HG03457 (cell line): ENCODE measurements around the gene ESR1.
"Not testable (repeated sequence)": the region's sequence is repeated elsewhere in the genome, so short reads cannot be mapped to it uniquely, and the experiment has no call there.

ENCODE experiments used
- ATAC-seq: cut with Tn5 transposase; IDR thresholded peaks from one replicate; pipeline ENCODE4 v1.9.1; 2021; ENCODE audit warnings: moderate number of reproducible peaks; ENCODE audit not compliant: unreplicated experiment

ESR1 gene

DNA sequence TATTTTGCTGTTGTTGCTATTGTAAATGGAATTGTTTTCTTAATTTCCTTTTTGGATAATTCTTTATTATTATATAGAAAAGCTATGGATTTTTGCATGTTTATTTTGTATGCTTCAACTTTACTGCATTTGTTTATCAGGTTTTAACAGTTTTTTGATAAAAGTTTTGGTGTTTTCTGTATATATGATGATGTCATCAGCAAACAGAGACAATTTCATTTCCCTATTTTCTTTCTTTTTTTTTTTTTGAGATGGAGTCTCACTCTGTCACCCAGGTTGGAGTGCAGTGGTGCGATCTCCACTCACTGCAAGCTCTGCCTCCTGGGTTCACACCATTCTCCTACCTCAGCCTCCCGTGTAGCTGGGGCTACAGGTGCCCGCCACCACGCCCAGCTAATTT, 156.9 kb downstream of the ESR1 start:
- ATAC-seq = not testable (repeated sequence)

DNA sequence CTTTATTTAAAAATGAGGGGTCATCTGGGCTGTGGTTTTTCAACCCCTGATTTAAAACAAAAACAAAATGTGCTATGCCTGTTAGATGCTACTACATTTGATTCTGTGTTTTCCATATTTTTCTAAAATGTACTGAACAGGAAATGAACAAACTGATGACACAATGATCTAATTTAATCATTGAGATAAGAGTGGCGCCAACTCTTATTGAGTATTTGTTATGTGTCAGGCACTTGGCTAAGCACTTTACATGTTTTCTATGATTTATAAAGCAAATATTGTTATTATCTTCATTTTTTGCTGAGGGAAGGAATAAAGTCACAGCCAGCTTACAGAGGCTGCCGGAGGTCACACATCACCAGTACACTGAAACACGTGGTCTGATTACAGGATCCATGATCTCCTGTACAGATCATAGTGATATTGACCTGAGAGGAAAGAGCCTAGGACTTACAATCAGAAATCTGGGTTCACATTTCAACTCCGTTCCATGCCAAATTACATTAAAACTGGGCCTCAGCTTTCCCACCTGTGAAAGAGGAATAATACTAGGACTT, 166.7 kb downstream of the ESR1 start:
- no peak for ATAC-seq

DNA sequence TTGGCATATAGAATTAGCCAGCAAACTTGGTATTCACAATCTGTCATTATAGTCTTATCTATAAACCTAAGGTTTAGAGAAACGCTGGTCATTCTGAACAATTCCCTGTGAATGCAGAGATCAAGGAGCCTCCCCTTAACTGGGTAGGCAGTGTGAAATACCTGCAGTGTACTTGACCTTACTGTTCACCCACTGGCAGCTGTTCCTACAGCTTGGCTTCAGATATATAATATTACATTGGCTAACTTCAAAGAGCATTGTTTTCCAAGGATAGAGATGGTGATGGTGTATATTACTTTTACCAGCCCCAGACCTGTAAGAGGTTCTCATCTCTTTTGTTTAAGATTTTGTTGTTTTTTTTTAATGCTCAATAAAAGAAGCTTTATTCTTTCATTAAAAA, 168.3 kb downstream of the ESR1 start:
- no peak for ATAC-seq

DNA sequence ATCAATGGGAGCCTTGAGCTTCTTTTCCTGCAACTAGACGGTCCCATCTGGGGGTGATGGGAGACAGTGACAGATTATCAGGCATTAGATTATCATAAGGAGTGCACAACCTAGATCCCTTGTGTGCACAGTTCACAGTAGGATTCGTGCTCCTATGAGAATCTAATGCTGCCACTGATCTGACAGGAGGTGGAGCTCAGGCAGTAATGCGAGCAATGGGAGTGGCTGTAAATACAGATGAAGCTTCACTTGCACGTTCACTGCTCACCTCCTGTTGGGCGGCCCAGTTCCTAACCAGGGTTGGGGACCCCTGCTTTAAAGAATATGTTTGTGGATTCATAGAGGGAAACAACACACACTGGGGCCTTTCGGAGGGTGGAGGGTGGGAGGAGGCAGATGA, 180.7 kb downstream of the ESR1 start:
- ATAC-seq = not testable (repeated sequence)

DNA sequence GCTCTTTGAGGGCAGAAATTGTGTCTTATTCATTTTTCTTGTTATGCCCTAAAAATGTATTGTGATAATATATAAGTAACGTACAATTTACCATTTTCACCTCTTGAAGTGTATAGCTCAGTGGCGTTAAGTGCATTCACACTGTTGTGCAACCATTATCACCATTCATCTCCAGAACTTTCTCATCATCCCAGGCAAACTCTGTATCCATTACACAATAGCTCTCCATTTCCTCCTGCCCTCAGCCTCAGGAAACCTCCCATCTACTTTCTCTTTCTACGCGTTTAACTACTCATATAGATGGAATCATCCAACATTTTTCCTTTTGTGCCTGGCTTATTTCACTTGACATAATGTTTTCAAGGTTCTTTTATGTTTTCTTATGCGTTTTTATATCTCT, 184.6 kb downstream of the ESR1 start:
- ATAC-seq = no peak

DNA sequence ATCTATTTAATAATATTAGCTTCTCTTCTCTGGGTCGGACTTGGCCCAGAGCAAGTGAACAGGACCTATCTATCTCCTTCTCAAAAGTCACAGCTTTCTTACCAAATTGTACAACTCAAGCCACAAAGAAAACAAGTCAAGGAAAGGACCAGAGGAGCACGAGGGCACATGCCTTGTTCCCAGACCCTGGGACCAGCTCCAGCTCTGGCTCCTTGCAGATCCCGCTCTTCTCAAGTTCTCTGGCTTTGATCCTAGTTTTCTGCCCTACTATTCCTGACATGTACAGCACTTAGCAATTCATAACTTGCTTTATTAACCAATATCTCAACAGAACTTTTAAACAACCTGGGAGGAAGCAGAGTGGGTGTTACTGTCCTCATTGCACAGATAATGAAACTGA, 185.9 kb downstream of the ESR1 start:
- no peak for ATAC-seq

DNA sequence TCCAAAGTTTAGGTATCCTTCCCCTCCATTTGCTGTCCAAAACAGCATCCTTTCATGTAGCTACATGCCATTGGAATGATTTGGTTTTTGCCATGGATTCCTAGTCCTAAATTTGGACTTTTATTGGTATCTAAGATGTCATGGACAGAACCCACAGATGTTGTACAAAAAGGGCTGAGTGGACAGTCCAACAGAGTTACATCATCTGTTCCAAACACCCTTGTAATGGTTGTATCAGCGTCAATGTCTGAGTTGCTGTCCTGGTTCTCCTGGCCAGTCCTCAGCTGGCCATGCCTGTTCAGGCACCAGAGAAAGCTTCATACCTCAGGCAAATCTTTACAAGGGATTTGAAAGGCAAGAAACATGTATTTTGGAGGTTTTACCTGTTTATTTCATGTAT, 191.3 kb downstream of the ESR1 start:
- no peak for ATAC-seq

DNA sequence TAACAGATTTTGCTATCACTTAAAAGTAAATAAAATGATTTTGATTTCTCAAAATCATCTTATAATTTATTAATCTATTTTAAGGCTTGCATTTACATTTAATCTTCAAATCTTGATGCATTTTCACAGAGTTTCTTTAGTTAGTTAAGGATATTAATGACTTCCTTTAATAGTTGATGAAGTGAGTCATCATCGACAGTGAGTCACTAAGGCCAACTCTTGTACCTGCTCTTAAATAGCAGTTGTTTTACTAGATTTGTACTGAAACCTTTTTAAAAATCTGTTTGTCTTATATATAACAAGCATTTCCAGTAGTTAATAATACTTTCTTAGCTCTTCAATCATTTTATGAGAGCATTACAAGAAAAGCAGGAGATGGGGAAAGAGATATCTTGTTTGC, 191.7 kb downstream of the ESR1 start:
- ATAC-seq = no peak

DNA sequence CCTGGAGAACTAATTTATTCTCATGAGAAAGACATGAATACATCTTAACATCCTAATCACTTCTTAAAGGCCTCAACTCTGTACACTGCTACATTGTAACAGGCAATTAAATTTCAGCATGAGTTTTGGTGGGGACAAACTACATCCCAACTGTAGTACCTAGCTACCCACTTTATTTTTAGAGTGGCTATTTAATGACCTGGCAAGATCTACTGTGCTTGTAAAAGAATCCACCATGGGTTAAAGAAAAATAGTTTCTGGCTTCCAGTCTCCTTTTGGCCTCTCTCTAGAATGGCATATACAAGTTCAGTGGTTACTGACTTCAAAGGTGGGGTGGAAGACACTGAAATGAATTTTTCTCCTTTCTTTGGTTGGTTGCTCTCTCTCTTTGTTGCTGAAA, 193.9 kb downstream of the ESR1 start:
- no peak for ATAC-seq

DNA sequence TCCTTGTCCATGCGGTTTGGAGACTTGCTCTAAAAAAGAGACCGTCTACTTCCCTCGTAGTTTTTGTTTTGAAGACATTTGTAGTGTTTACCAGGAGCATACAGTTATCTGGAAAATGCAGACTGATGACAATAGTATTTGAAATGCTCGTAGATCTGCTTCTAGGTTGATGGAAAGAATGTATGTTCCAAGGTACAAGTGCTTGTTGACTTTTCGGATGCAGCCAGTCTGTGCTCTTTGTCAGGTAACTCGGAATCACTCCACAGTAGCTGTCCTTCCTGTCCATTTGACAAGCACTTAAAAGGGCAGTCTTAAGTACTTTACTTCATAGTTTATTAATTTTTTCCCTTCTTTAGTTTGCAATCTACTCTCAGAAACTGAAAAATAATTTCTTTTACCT, 194.8 kb downstream of the ESR1 start:
- ATAC-seq = no peak

DNA sequence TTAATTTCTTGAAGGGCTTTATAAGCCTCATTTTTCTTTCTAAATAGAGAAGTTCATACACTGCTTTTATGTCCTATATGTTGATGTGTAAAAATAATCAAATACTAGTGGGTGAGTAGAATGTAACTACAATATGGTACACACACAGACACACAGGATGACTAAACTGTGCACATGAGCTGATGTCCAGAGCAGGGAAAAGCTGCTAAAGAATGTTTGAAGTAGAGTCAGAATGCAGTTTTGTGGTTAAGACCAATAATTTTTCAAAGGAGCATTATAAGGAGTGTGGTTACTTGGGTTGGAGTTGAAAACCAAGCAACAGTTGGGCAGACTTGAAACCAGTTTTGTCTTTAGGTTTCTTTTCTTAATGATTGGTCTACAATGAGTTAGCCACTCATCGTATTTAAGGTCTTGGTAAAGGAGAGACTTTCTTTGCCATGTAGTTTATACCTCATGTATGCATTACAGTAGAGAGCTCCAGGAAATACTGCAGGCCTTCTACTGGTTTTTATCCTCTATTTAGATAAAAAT, 196.6 kb downstream of the ESR1 start:
- no peak for ATAC-seq

DNA sequence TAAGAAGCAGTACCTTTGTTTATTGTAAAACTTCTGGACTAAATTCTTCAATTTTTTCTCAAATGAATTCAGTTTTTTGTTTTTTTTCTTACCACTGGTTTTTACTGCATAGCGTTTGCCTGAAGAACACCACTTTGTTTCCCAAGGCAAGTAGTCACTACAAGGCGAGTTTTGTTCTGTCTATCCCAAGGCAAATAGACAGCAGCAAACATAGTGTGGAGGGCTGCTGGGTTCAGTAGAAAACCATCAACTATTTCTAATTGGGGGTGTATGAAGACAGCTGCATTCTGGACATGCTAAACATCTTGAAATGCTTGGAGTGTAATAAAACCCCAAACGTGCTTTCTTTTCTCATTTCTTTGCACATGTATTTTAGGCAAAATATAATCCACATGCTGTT, 197.4 kb downstream of the ESR1 start:
- no peak for ATAC-seq

DNA sequence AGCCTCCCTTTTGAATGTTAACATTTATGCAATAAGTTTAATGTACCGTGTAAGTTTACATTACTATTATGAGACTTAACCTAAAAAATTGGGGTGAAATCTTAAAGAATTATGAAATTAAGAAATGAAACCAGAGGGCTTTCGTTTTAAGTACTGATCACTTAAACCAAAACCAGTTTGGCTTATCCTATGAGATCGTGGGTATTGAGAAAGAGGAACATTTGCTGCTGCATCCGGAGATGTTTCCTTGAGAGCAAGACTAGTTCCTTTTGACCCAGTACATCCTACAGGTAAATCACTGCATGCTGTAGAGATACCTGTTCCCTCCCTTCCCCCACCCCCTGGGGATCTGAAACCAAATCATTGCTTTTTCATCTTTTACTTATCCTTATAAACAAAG, 201.3 kb downstream of the ESR1 start:
- no peak for ATAC-seq

DNA sequence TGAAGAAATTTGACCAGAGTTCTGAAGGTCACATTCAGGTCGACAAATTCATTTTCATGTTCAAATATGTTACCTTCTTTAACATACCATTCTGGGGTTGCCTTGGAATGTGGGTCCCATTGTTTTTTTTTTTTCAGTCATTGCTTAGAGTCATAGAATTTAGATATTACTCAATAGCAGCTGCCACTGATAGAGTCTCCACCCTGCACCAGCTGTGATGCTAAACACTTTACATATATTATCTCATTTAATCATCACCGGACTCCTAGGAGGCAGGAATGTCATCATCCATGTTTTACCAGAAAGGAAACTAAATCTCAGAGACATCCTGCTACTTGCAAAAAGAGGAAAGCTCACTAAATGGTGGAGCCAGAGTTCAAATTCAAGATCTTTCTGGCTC, 204.7 kb downstream of the ESR1 start:
- no peak for ATAC-seq

DNA sequence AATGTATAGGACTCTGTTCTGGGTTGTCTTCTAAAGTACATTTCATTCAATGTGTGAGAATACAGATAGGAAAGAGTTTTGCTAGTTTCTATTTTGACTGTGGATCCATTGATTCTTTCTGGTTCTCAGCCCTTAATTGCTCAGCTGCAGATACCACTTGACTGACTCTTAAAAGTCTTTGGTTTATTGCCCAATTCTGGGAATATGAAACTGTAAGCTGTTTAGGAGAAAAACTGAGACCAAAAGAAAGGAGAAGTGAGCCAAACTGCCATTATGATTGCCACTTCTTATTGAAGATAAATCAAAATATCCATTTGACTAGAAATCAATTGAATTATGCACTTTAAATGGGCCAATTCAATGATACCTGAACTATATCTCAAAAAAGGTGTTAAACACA, 211.4 kb downstream of the ESR1 start:
- no peak for ATAC-seq

DNA sequence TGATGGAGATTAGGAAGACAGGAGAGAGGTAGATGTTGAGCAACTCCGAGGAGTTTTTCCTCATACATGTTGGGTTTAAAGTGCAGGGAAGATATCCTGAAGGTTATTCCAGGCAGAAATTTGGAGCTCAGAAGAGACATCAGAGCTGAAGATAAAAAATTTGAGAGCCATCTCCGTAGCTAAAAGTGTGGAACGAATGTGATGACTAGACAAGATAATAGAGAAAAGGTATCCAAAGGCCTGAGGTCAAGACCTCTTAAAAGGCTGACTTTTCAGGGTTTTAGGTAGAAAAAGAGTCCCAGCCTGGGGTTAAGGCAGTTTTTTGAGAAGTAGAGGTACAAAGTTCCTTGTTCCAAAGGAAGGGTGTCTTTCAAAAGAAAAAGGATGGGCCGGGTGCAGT, 214.8 kb downstream of the ESR1 start:
- ATAC-seq = no peak

DNA sequence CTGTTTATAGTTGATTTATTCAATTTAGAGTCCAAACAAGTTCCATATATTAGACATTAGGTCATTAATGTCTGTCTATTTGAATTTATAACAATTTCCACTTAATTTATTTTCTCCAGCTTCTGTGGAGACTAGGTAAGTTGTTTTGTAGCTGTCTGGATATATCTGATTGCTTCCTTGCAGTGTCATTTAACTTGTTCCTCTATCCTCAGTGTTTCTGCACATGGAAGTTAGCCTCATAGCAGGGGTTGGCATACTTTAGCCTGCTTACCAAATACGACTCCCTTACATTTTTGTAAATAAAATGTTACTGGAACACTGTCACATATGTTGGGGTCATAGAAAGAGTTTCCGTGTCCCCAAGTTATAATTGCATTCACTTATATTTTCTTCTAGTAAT, 216.1 kb downstream of the ESR1 start:
- no peak for ATAC-seq

DNA sequence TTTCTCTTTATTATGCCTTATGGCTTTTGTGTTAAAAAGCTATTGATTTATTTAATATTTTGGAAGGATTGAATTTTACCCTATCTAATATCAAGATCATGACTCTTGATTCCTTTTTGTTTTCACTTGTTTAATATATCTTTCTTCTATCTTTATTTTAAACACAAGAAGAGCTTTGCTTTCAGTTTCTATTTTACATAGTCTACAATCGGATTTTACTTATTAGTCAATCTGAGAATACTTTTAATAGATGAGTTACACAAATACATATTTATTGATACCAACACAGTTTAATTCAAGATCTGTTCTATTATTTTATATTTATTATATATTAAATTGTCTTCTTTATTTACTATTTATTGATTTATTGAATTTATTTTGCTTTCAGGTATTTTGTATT, 218.8 kb downstream of the ESR1 start:
- ATAC-seq = no peak

DNA sequence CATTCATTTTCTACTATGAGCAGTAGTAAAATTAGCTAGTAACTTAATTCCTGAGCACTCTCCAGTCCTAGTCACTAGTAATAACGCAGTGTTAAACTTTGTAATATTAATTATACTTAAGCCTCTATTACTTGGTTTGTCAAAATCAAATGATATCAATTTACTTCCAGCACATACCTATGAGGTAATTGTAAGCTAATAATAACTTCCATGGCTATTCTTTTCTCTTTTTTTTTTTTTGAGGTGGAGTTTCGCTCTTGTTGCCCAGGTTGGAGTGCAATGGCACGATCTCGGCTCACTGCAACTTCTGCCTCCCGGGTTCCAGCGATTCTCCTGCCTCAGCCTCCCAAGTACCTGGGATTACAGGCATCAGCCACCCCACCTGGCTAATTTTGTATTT, 219.3 kb downstream of the ESR1 start:
- not testable (repeated sequence) for ATAC-seq

DNA sequence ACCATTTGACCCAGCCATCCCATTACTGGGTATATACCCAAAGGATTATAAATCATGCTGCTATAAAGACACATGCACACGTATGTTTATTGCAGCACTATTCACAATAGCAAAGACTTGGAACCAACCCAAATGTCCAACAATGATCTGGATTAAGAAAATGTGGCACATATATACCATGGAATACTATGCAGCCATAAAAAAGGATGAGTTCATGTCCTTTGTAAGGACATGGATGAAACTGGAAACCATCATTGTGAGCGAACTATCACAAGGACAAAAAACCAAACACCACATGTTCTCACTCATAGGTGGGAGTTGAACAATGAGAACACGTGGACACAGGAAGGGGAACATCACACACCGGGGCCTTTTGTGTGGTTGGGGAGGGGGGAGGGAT, 226.3 kb downstream of the ESR1 start:
- ATAC-seq = not testable (repeated sequence)

DNA sequence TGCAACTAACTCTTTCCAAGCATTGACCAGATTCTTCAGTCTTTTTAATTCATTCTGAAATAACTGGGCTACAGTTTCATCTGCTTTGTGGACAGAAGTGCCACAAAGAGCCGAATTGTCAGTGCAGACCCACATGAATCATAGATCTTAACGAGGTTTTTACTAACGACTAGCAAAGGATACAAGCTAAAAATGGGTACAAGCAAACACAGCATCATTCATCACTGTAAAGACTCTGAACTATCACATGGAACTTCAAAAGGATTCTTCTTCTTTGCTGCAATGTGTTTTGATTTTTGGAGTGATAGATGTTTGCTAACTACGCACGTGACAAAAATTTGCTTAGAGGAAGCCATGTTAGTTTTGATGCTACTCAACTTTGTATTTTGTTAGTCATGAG, 227.1 kb downstream of the ESR1 start:
- no peak for ATAC-seq

DNA sequence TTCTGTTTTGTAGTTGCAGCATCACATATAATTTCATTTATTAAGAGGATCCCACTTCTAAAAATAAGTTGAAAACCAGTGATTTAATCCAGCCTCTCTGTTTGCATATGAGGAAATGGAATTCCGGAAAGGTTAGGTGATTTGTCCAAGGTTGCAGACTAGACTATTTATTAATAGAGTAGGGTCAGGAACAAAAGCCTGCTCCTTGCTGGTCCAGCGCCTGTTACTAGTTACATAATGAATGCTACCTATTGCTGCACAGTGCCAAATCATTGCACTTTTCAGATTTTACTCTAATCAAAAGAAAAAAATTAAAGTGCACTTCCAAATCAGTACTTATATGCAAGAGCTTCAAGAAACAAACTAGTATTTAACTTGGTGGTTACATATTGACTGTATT, 238.6 kb downstream of the ESR1 start:
- no peak for ATAC-seq

DNA sequence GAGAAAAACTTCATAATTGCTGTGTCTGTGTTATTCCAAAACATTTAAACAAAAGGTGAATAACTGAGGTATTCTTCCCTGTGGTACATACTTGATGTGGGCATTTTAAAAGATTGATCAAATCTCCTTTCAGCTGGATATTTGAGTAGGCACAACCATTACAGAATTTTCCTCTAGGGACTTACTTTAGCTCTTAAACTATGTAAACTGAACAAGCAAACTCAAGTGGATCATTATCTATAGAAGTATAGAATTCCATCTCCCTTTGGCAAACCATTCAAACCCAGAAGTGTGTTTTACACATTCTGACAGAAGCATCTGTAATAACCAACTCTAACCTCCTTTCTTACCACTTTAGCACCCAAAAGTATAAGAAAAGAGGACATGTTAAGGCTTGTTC, 241.4 kb downstream of the ESR1 start:
- no peak for ATAC-seq

DNA sequence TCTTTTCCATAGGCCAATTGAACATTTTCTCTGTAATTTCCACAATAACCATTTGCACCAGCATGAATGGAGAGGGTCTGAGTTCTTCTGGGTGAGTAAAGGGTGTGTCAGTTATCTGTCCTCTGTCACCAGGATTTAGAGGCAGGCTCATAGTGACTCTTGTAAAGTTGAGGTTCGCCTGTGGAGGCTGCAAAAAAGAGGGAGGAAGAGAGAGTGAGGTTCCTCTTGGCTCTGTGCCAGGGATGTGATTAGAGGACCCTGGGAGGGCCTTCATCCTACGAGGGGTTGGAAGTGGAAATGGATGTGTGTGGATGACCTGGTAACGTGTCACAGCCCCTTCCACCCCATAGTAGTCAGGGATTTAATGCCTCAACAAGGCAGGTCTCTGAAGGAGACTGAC, 242.0 kb downstream of the ESR1 start:
- ATAC-seq = no peak
